ENCODE results near the gene ARHGAP31. TPM values are rescaled to one million over a fixed set of nuclear protein-coding genes. Genes with fewer than 3 reads are reported as not detected.
A peak's percentile ranks its signal among the peaks of the same experiment; 100 is the strongest.
"Not testable (repeated sequence)": the region's sequence is repeated elsewhere in the genome, so short reads cannot be mapped to it uniquely, and the experiment has no call there.

The ARHGAP31 gene
- total RNA-seq, 1 experiment from 2014 or later: 0.48 TPM

DNA sequence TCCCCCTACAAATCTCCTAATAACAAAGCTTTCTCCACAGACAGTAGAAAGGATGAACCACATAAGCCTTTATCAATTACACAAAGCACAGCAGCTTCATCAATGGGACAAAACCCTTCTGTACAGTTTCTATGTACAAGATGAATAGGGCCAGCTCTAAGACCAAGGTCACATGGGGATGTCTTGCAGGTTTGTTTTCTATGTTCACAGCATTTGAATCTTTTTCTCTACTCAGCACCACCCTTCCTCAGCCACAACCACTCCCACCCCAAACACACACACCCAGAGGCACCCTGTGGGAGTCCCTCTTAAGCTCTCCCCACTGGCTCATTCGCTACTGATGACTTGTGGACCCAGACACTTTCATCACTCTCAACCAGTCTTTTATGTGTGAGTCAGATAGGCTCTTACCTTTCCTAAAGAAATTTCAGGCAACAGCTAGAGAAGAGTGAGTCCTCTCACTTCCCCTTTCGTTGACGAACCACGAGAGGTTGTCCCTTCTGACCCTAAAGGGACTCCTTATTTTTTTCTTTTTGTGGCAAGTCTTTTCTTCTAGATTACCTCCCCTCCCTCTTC, 57.9 kb downstream of the ARHGAP31 start:
- peak in 1 of 2 experiments; percentile 64 for DNase-seq
- Histone ChIP-seq H3K27ac (peak overlapping the region; percentile 78), H3K4me2 (peak overlapping the region; percentile 61), H3K27me3 (ENCODE audit: insufficient read depth, low read depth) (no peaks in the 10 kb centered on the region), H3K79me2 (ENCODE audit: low read depth) (no peaks in the 10 kb centered on the region), H4K20me1 (ENCODE audit: insufficient read depth) (no peaks in the 10 kb centered on the region), H3K9me3 (ENCODE audit: insufficient read depth, low read depth) (no peaks in the 10 kb centered on the region), H3K4me1 (replicated peaks; ENCODE audit: insufficient read depth) (peaks cover 21% of the 10 kb centered on the region), H3F3A (ENCODE audit: insufficient read depth, low read depth) (peaks cover 9% of the 10 kb centered on the region; the same call in 1 of the 2 replicates), H2AFZ (no peak overlapping the region), H3K9me2 (ENCODE audit: insufficient read depth) (no peaks in the 10 kb centered on the region), H3K4me3 (peak overlapping the region; percentile 24; the same call in 1 of the 2 replicates), H3K36me3 (ENCODE audit: low read depth) (no peaks in the 10 kb centered on the region)
- CTCF ChIA-PET: interaction anchor here (1.8 kb wide), 1 partner anchor 111 kb away, joined by 11 read pairs; the partner anchor contains the start of gene B4GALT4
- BruUV-seq (replicated peaks): no TSS peak
- POLR2A ChIA-PET (ENCODE audit: unreplicated experiment): interaction anchor here (0.5 kb wide), 1 partner anchor 1094 kb away, joined by 4 read pairs; no protein-coding TSS in a partner anchor
- no peak for TF ChIP-seq EZH2 (IDR thresholded peaks at IDR 0.05; ENCODE audit: low read depth)
- TF ChIP-seq, protein P1, sequence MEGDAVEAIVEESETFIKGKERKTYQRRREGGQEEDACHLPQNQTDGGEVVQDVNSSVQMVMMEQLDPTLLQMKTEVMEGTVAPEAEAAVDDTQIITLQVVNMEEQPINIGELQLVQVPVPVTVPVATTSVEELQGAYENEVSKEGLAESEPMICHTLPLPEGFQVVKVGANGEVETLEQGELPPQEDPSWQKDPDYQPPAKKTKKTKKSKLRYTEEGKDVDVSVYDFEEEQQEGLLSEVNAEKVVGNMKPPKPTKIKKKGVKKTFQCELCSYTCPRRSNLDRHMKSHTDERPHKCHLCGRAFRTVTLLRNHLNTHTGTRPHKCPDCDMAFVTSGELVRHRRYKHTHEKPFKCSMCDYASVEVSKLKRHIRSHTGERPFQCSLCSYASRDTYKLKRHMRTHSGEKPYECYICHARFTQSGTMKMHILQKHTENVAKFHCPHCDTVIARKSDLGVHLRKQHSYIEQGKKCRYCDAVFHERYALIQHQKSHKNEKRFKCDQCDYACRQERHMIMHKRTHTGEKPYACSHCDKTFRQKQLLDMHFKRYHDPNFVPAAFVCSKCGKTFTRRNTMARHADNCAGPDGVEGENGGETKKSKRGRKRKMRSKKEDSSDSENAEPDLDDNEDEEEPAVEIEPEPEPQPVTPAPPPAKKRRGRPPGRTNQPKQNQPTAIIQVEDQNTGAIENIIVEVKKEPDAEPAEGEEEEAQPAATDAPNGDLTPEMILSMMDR (conservative IDR thresholded peaks at IDR 0.05): no peak
- intact Hi-C loops (cut with micrococcal nuclease; ENCODE audit: unreplicated experiment): loop anchor here (2.0 kb wide), 1 partner anchor 77 kb away; no protein-coding TSS in a partner anchor

DNA sequence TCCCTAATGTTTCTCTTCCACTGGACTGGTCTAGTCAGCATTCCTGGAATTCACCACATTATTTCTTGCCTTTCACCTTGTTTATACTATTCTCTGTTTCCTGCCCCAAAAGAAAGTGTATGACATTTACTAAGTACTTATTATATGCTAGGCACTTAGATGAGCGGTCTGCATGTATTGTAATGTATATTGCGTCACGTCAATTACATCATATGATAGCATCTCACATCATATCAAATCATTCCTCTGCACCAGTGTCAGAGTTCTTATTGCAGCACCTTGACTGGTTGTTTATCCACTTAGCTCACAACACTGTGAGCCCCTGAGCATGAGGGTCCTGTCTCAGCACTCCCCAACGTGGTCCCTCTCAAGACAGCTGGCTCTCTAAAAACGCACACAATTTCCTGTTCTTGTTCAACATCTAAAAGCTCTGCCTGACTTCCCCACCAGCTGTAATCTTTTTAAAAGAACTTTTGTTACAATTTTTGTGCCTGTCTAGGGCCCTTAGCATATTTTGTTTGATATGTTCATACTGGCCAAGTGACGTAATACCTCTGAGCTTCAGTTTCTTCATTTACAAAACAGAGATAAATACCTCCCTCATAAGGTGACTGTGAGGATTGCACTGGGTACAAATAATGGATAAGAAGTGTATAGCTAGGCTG, 58.8 kb downstream of the ARHGAP31 start:
- POLR2A ChIA-PET (ENCODE audit: unreplicated experiment): no interaction called here
- no peaks in the 10 kb centered on the region for H3K9me3 ChIP-seq (ENCODE audit: insufficient read depth, low read depth)
- H3K4me1 ChIP-seq (replicated peaks; ENCODE audit: insufficient read depth): peaks cover 21% of the 10 kb centered on the region
- no peaks in the 10 kb centered on the region for H3K79me2 ChIP-seq (ENCODE audit: low read depth)
- peak overlapping the region; percentile 24; the same call in 1 of the 2 replicates for H3K4me3 ChIP-seq
- intact Hi-C loops (cut with micrococcal nuclease; ENCODE audit: unreplicated experiment): loop anchor here (2.0 kb wide), 1 partner anchor 78 kb away; no protein-coding TSS in a partner anchor
- H4K20me1 ChIP-seq (ENCODE audit: insufficient read depth): no peaks in the 10 kb centered on the region
- CTCF ChIA-PET: interaction anchor here (0.6 to 1.8 kb wide), 3 partner anchors 60 to 471 kb away, joined by 3 to 11 read pairs (median 3); partner anchors contain the start of gene B4GALT4
- TF ChIP-seq, protein P1 (conservative IDR thresholded peaks at IDR 0.05): peak; percentile 53
- no peak for TF ChIP-seq EZH2 (IDR thresholded peaks at IDR 0.05; ENCODE audit: low read depth)
- H3K36me3 ChIP-seq (ENCODE audit: low read depth): no peaks in the 10 kb centered on the region
- peaks cover 9% of the 10 kb centered on the region; the same call in 1 of the 2 replicates for H3F3A ChIP-seq (ENCODE audit: insufficient read depth, low read depth)
- H3K4me2 ChIP-seq: peak overlapping the region; percentile 61
- H3K9me2 ChIP-seq (ENCODE audit: insufficient read depth): no peaks in the 10 kb centered on the region
- peak overlapping the region; percentile 78 for H3K27ac ChIP-seq
- DNase-seq: peak in 1 of 2 experiments; percentile 66
- no peaks in the 10 kb centered on the region for H3K27me3 ChIP-seq (ENCODE audit: insufficient read depth, low read depth)
- H2AFZ ChIP-seq: no peak overlapping the region
- no TSS peak for BruUV-seq (replicated peaks)

DNA sequence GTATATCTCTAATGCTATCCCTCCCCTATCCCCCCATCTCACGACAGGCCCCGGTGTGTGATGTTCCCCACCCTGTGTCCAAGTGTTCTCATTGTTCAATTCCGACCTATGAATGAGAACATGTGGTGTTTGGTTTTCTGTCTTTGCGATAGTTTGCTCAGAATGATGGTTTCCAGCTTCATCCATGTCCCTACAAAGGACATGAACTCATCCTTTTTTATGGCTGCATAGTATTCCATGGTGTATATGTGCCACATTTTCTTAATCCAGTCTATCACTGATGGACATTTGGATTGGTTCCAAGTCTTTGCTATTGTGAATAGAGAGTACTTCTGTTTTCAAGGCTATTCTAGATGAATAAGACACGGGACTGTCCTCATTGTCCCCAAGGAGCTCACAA, 61.4 kb downstream of the ARHGAP31 start:
- H3K4me3 ChIP-seq; H3K4me2 ChIP-seq; H3K9me3 ChIP-seq (ENCODE audit: insufficient read depth, low read depth); intact Hi-C loops (cut with micrococcal nuclease; ENCODE audit: unreplicated experiment); H4K20me1 ChIP-seq (ENCODE audit: insufficient read depth); BruUV-seq (replicated peaks); POLR2A ChIA-PET (ENCODE audit: unreplicated experiment); H3K79me2 ChIP-seq (ENCODE audit: low read depth); H3K27me3 ChIP-seq (ENCODE audit: insufficient read depth, low read depth); H3F3A ChIP-seq (ENCODE audit: insufficient read depth, low read depth); H3K9me2 ChIP-seq (ENCODE audit: insufficient read depth); H3K36me3 ChIP-seq (ENCODE audit: low read depth); CTCF ChIA-PET; H2AFZ ChIP-seq; DNase-seq; H3K27ac ChIP-seq: not testable (repeated sequence)
- H3K4me1 ChIP-seq (replicated peaks; ENCODE audit: insufficient read depth): peaks cover 21% of the 10 kb centered on the region
